Naive thymus-derived CD4-positive, alpha-beta T cell (primary cell): ENCODE results near the gene KREMEN1. TPM values are rescaled to one million over a fixed set of nuclear protein-coding genes. Genes with fewer than 3 reads are reported as not detected.
A peak's percentile ranks its signal among the peaks of the same experiment; 100 is the strongest.

ENCODE experiments used
- ATAC-seq: fragments of 150-1000 bp; cut with Tn5 transposase; 2 replicates; pipeline ENCODE4 v1.10.0; 2021; ENCODE audit warnings: mild to moderate bottlenecking, moderate library complexity
- CTCF ChIA-PET: fragments of 350-600 bp; sonication (Branson Sonifier 250); formaldehyde crosslinking; loops from one replicate; lab custom pipeline; 2021; ENCODE audit warnings: antibody characterized with exemption; lab: Charles Lee
- POLR2A ChIA-PET: fragments of 350-600 bp; sonication (Branson Sonifier 250); formaldehyde crosslinking; loops from one replicate; lab custom pipeline; 2021; ENCODE audit warnings: antibody characterized with exemption, inconsistent platforms; lab: Charles Lee
- DNase-seq, 9 donors: peaks; one replicate each; pipeline versions ENCODE4 v3.0.0 to v3.0.0-alpha.2; 2020 to 2022; ENCODE audit warnings: mixed read lengths in 1 of 9
- H3K27ac ChIP-seq: one replicate; pipeline ENCODE4 v1.7.0; 2013; ENCODE audit warnings: mild to moderate bottlenecking, low read depth, low read length, moderate library complexity
- H3K27me3 ChIP-seq, 2 donors: one replicate each; pipeline ENCODE4 v1.7.0; 2013; ENCODE audit warnings: low read length in 2 of 2, mild to moderate bottlenecking in 2 of 2, moderate library complexity in 2 of 2; ENCODE audit not compliant: control insufficient read depth in 2 of 2, insufficient read depth in 2 of 2
- H3K36me3 ChIP-seq, 3 experiments: 1 replicate in 2 of 3; 2 replicates in 1 of 3; pipeline ENCODE4 v1.7.0; 2013; ENCODE audit warnings: low read length in 3 of 3, mild to moderate bottlenecking in 3 of 3, moderate library complexity in 1 of 3; ENCODE audit not compliant: insufficient read depth in 3 of 3, control insufficient read depth in 2 of 3
- H3K4me1 ChIP-seq, 2 donors: one replicate each; pipeline ENCODE4 v1.7.0; 2013; ENCODE audit warnings: low read length in 2 of 2, mild to moderate bottlenecking in 2 of 2, moderate library complexity in 1 of 2; ENCODE audit not compliant: control insufficient read depth in 2 of 2, insufficient read depth in 2 of 2
- H3K4me3 ChIP-seq: 2 replicates; pipeline ENCODE4 v1.7.0; 2013; ENCODE audit warnings: mild to moderate bottlenecking, low read length
- H3K9me3 ChIP-seq, 3 experiments: 1 replicate in 2 of 3; 2 replicates in 1 of 3; pipeline ENCODE4 v1.7.0; 2013; ENCODE audit warnings: low read length in 3 of 3; ENCODE audit not compliant: control insufficient read depth in 2 of 3
- H3K27ac Mint-ChIP-seq, 9 donors: one replicate each; pipeline ENCODE4 v1.8.0; 2020 to 2022; ENCODE audit warnings: mixed read lengths in 9 of 9, mild to moderate bottlenecking in 8 of 9, moderate library complexity in 5 of 9, inconsistent platforms in 2 of 9
- H3K27me3 Mint-ChIP-seq, 5 donors: one replicate each; pipeline ENCODE4 v1.8.0; 2021 to 2022; ENCODE audit warnings: mixed read lengths in 5 of 5, mild to moderate bottlenecking in 1 of 5
- H3K36me3 Mint-ChIP-seq, 5 donors: one replicate each; pipeline ENCODE4 v1.8.0; 2020 to 2022; ENCODE audit warnings: mixed read lengths in 5 of 5, mild to moderate bottlenecking in 3 of 5, inconsistent platforms in 1 of 5
- H3K4me1 Mint-ChIP-seq, 7 donors: one replicate each; pipeline ENCODE4 v1.8.0; 2020 to 2022; ENCODE audit warnings: mixed read lengths in 7 of 7, mild to moderate bottlenecking in 3 of 7, inconsistent platforms in 1 of 7
- H3K4me3 Mint-ChIP-seq, 10 donors: one replicate each; pipeline ENCODE4 v1.8.0; 2020 to 2022; ENCODE audit warnings: mild to moderate bottlenecking in 10 of 10, mixed read lengths in 10 of 10, moderate library complexity in 6 of 10, inconsistent platforms in 2 of 10
- H3K9me3 Mint-ChIP-seq, 11 donors: one replicate each; pipeline ENCODE4 v1.8.0; 2020 to 2022; ENCODE audit warnings: mixed read lengths in 11 of 11, mild to moderate bottlenecking in 4 of 11, inconsistent platforms in 1 of 11, moderate library complexity in 1 of 11
- intact Hi-C, 2 donors: fragments of 100-400 bp; cut with micrococcal nuclease; formaldehyde crosslinking; loops; one replicate each; pipeline ENCODE4 v1.15.1; 2023
- polyA plus RNA-seq, 2 donors: library from polyadenylated mRNA; unstranded; fragments of 300-500 nt; fragmentation: Illumina TruSeq; gene quantifications; one replicate each; pipeline ENCODE4 v1.2.3, GENCODE V29; 2021
- total RNA-seq, 6 experiments: library from RNA in 5 of 6; stranded (reverse) in 5 of 6; gene quantifications; 1 replicate in 5 of 6; 2 replicates in 1 of 6; pipeline ENCODE4 v1.2.3 and lab custom pipeline; 2021 to 2026

KREMEN1 gene
- total RNA-seq = 1 to 10 TPM in 1 of 5 experiments, not detected in 4; 1.1 TPM
- not detected for polyA plus RNA-seq
- not detected for total RNA-seq (lab: John Stamatoyannopoulos, UW)

DNA sequence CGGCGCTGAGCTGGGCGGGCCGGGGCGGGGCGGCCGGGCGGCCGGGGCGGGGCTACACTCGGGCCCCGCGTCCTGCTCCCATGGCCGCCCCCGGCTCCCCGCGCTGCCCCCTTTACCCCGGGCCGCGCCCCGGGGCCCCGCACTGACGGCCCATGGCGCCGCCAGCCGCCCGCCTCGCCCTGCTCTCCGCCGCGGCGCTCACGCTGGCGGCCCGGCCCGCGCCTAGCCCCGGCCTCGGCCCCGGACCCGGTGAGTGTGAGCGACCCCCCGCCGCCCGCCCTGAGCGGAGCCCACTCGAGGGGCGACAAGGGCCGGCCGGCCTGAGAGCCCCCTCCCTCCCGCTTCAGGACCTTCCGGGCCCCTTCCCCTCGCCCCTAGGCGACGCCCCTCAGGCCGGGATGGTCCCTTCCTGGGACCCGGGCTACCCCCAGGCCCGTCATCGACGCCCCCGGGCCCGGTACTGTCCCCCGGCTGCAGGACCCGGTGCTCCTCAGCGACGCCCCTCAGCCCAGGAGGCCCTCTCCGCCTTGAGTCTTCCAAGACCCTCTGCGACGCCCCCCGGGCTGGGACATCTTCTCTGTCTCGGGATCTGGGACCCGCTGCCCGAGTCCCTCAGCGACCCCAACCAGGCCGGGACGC, at the start of gene KREMEN1:
KREMEN1 (plus strand) TSS at position 57 of the 639 bp plus-strand sequence; CDS start at position 153, 96 bp downstream.
- Histone ChIP-seq H3K4me1 (peaks cover 19 to 21% of the 10 kb centered on the region in 2 donors), H3K27me3 (peaks cover 17 to 26% of the 10 kb centered on the region in 2 donors), H3K36me3 (no peaks in the 10 kb centered on the region), H3K9me3 (no peaks in the 10 kb centered on the region), H3K27ac (no peak within 1 kb of the TSS), H3K4me3 (peak within 1 kb of the TSS; percentile 46)
- intact Hi-C loops = loop anchor here (1.0 to 5.0 kb wide), 5 partner anchors 190 to 1154 kb away; partner anchors contain the start of genes ZNRF3 (in 2 of the 2), CCDC117 (in 1 of the 2), CHEK2 (in 1 of the 2) and HSCB (in 1 of the 2)
- Mint-ChIP-seq H3K27ac (peak within 1 kb of the TSS in 1 of 9 donors; percentile 44), H3K27me3 (peaks cover 40 to 75% (median 50%) of the 10 kb centered on the region in 5 donors), H3K9me3 (no peaks in the 10 kb centered on the region), H3K36me3 (peaks cover 0 to 2% (median 0%) of the 10 kb centered on the region in 5 donors), H3K4me1 (peaks cover 15 to 26% (median 23%) of the 10 kb centered on the region in 7 donors), H3K4me3 (peak within 1 kb of the TSS; percentile 69 to 90 (median 82))
- DNase-seq (peak in 1 of 9 donors; percentile 27), ATAC-seq (no peak)
- ChIA-PET POLR2A (no interaction called here), CTCF (interaction anchor here (0.7 to 1.0 kb wide), 2 partner anchors 244 to 283 kb away, joined by 3 to 6 read pairs; no protein-coding TSS in a partner anchor)

DNA sequence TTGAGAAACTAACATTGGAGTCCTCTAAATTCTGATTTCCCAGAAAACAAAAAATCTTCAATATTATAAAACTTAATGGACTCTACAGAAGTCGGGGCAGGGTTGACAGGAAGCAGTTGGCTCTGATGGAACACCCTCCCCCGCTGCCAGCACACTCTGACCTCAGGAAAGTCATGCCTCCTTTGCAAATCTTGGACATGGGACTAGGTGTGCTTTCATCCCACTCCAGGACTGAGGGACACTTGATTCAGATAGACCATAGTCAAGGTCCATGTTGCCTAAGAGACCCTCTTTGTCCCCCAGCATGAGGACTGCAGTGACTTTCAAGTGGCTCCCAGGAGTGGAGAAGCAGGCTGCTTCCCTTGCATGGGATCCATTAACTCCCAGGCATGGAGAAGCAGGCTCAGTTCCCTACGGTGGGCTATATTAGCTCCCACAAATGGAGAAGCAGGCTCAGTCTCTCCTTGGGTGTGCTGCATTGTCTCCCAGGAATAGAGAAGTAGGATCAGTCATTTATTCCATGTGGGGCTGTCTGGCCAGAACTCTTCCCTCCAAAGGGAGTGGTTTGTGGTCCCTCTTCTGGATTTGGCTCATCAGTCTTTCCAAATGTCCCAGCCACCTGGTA, 49.6 kb upstream of the KREMEN1 start:
- DNase-seq = no peak
- Mint-ChIP-seq H3K4me3 (no peak overlapping the region), H3K27me3 (peaks cover 3 to 52% (median 17%) of the 10 kb centered on the region in 5 donors), H3K4me1 (peaks cover 0 to 5% (median 0%) of the 10 kb centered on the region in 7 donors), H3K27ac (no peak overlapping the region), H3K9me3 (peaks cover 0 to 6% (median 3%) of the 10 kb centered on the region in 11 donors), H3K36me3 (peaks cover 0 to 7% (median 4%) of the 10 kb centered on the region in 5 donors)
- Histone ChIP-seq H3K4me1 (no peaks in the 10 kb centered on the region), H3K36me3 (no peaks in the 10 kb centered on the region), H3K27ac (no peak overlapping the region), H3K4me3 (no peak overlapping the region), H3K9me3 (no peaks in the 10 kb centered on the region), H3K27me3 (no peaks in the 10 kb centered on the region)
- CTCF ChIA-PET = no interaction called here
- POLR2A ChIA-PET = no interaction called here
- intact Hi-C loops = no loop called here
- ATAC-seq = no peak

DNA sequence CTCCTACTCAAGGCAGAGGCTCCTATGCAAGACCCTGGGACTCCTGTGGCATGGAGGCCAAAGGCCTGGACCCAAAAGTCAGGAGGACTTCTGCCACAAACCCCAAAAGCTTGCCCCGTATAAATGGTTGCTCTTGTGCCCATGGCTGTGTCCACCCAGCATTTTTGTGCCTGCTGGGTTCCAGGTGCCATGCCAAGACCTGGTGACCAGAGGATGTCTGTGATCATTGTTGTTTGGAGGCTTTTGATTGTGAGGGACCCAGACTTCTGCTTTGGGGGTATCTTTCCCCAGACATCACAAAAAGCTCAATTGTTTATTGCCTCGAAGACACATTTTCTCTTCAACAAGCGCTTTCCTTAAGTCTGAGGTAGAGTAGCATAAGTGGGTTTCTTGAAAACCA, 46.3 kb upstream of the KREMEN1 start:
- intact Hi-C loops = no loop called here
- Histone ChIP-seq H3K27me3 (peaks cover 0 to 9% of the 10 kb centered on the region in 2 donors), H3K27ac (no peak overlapping the region), H3K9me3 (no peaks in the 10 kb centered on the region), H3K4me3 (no peak overlapping the region), H3K36me3 (no peaks in the 10 kb centered on the region), H3K4me1 (no peaks in the 10 kb centered on the region)
- POLR2A ChIA-PET = no interaction called here
- Mint-ChIP-seq H3K27ac (no peak overlapping the region), H3K4me3 (no peak overlapping the region), H3K27me3 (peaks cover 24 to 70% (median 42%) of the 10 kb centered on the region in 5 donors), H3K9me3 (peaks cover 0 to 1% (median 0%) of the 10 kb centered on the region in 11 donors), H3K4me1 (peaks cover 11 to 23% (median 16%) of the 10 kb centered on the region in 7 donors), H3K36me3 (peaks cover 0 to 6% (median 0%) of the 10 kb centered on the region in 5 donors)
- no peak for DNase-seq
- CTCF ChIA-PET = interaction anchor here (1.1 kb wide), 1 partner anchor 426 kb away, joined by 3 read pairs; no protein-coding TSS in a partner anchor
- ATAC-seq = no peak

DNA sequence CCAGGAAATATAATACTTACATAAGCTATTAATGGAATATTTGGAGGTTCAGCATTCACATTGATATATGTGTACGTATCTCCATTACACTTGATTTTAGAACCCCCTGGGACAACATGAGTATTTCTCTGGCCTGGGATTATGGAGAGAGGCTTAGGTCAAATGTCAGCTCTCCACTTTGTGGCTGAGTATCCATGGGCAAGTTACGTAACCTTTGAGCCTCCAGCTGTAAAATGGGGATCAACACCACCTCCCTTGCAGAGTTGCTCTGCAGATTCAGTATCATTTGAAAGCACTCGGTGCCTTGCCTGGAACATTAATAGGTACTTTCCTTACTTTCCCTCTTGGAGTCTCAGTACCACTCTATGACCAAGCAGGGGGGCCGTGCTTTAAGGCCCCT, 44.4 kb upstream of the KREMEN1 start:
- H3K27ac Mint-ChIP-seq = no peak overlapping the region
- Histone ChIP-seq H3K4me3 (no peak overlapping the region), H3K4me1 (no peaks in the 10 kb centered on the region), H3K9me3 (no peaks in the 10 kb centered on the region), H3K27me3 (peaks cover 0 to 13% of the 10 kb centered on the region in 2 donors), H3K36me3 (no peaks in the 10 kb centered on the region), H3K27ac (no peak overlapping the region)
- H3K36me3 Mint-ChIP-seq = peaks cover 0 to 6% (median 0%) of the 10 kb centered on the region in 5 donors
- peaks cover 0 to 1% (median 0%) of the 10 kb centered on the region in 11 donors for H3K9me3 Mint-ChIP-seq
- H3K4me3 Mint-ChIP-seq = no peak overlapping the region
- CTCF ChIA-PET = interaction anchor here (0.5 to 0.9 kb wide), 3 partner anchors 12 to 121 kb away, joined by 3 read pairs; no protein-coding TSS in a partner anchor
- POLR2A ChIA-PET = no interaction called here
- intact Hi-C loops = no loop called here
- H3K27me3 Mint-ChIP-seq = peaks cover 30 to 71% (median 52%) of the 10 kb centered on the region in 5 donors
- peaks cover 11 to 23% (median 16%) of the 10 kb centered on the region in 7 donors for H3K4me1 Mint-ChIP-seq
- ATAC-seq (no peak), DNase-seq (no peak)

GRCh38 chr22:29029202-29030000, 43.4 kb upstream of the KREMEN1 start:
- H3K27ac ChIP-seq = no peak overlapping the region
- peaks cover 34 to 73% (median 52%) of the 10 kb centered on the region in 5 donors for H3K27me3 Mint-ChIP-seq
- ATAC-seq (no peak), DNase-seq (no peak)
- peaks cover 11 to 23% (median 16%) of the 10 kb centered on the region in 7 donors for H3K4me1 Mint-ChIP-seq
- intact Hi-C loops = no loop called here
- no peak overlapping the region for H3K4me3 ChIP-seq
- peak overlapping the region in 6 of 10 donors; percentile 21 to 80 (median 70) for H3K4me3 Mint-ChIP-seq
- no peaks in the 10 kb centered on the region for H3K36me3 ChIP-seq
- peaks cover 0 to 6% (median 0%) of the 10 kb centered on the region in 5 donors for H3K36me3 Mint-ChIP-seq
- peaks cover 0 to 1% (median 0%) of the 10 kb centered on the region in 11 donors for H3K9me3 Mint-ChIP-seq
- POLR2A ChIA-PET = no interaction called here
- H3K9me3 ChIP-seq = no peaks in the 10 kb centered on the region
- no peak overlapping the region for H3K27ac Mint-ChIP-seq
- CTCF ChIA-PET = no interaction called here
- no peaks in the 10 kb centered on the region for H3K4me1 ChIP-seq
- H3K27me3 ChIP-seq = peaks cover 0 to 13% of the 10 kb centered on the region in 2 donors
